Endodermal cell (in vitro differentiated cells): ENCODE data around the gene DDI2. TPM values are rescaled to one million over a fixed set of nuclear protein-coding genes. Genes with fewer than 3 reads are reported as not detected.
"Not testable (repeated sequence)": the region's sequence is repeated elsewhere in the genome, so short reads cannot be mapped to it uniquely, and the experiment has no call there.

Experiments
- DNase-seq: peaks from one replicate; pipeline ENCODE4 v3.0.0-alpha.2; 2017
- H3K27ac ChIP-seq: 2 replicates; pipeline ENCODE4 v1.5.1; 2013; ENCODE audit warnings: mild to moderate bottlenecking, low read depth, low read length, moderate library complexity
- H3K27me3 ChIP-seq: 2 replicates; pipeline ENCODE4 v1.6.1; 2013; ENCODE audit warnings: mild to moderate bottlenecking, low read length, moderate library complexity; ENCODE audit not compliant: insufficient read depth, control insufficient read depth, poor library complexity, severe bottlenecking
- H3K36me3 ChIP-seq: 2 replicates; pipeline ENCODE4 v1.7.0; 2013; ENCODE audit warnings: mild to moderate bottlenecking, low read length, moderate library complexity; ENCODE audit not compliant: control insufficient read depth, insufficient read depth
- H3K4me1 ChIP-seq: one replicate; pipeline ENCODE4 v1.7.0; 2013; ENCODE audit warnings: low read length; ENCODE audit not compliant: control insufficient read depth, insufficient read depth
- H3K4me3 ChIP-seq: 2 replicates; pipeline ENCODE4 v1.5.1; 2013; ENCODE audit warnings: mild to moderate bottlenecking, low read length, moderate library complexity
- H3K9ac ChIP-seq: 2 replicates; pipeline ENCODE4 v1.6.1; 2013; ENCODE audit warnings: mild to moderate bottlenecking, low read length, moderate library complexity; ENCODE audit not compliant: poor library complexity, severe bottlenecking; ENCODE audit errors: extremely low read depth
- H3K9me3 ChIP-seq: 2 replicates; pipeline ENCODE4 v1.6.1; 2013; ENCODE audit warnings: mild to moderate bottlenecking, low read length, moderate library complexity; ENCODE audit not compliant: control insufficient read depth
- H3K27ac Mint-ChIP-seq: 2 replicates; pipeline ENCODE4 v1.8.0; 2020; ENCODE audit warnings: mixed read lengths
- H3K27me3 Mint-ChIP-seq: 2 replicates; pipeline ENCODE4 v1.8.0; 2021; ENCODE audit warnings: mild to moderate bottlenecking, mixed read lengths; ENCODE audit not compliant: insufficient read depth
- H3K36me3 Mint-ChIP-seq: 2 replicates; pipeline ENCODE4 v1.8.0; 2020; ENCODE audit warnings: low read depth, mixed read lengths
- H3K4me1 Mint-ChIP-seq: 2 replicates; pipeline ENCODE4 v1.8.0; 2020; ENCODE audit warnings: mixed read lengths
- H3K4me3 Mint-ChIP-seq: 2 replicates; pipeline ENCODE4 v1.8.0; 2020; ENCODE audit warnings: mild to moderate bottlenecking, moderate library complexity, mixed read lengths
- H3K9me3 Mint-ChIP-seq: 2 replicates; pipeline ENCODE4 v1.8.0; 2020; ENCODE audit warnings: mild to moderate bottlenecking, mixed read lengths
- CTCF ChIP-seq: fragments of 200-600 bp; sonication (generic); conservative IDR thresholded peaks from 2 replicates; pipeline ENCODE4 v1.5.0; 2021; ENCODE audit warnings: antibody characterized with exemption, mild to moderate bottlenecking
- WGBS, 2 experiments: methylation state at CpG; one replicate each; pipeline versions ENCODE4 v1.1.5 to v1.1.7; 2013; ENCODE audit warnings: missing lambda C conversion rate in 2 of 2, mixed read lengths in 1 of 2; ENCODE audit not compliant: insufficient coverage in 1 of 2, insufficient read length in 1 of 2; 5-methylcytosine and 5-hydroxymethylcytosine counted together
- total RNA-seq, 2 donors: library from RNA; stranded (reverse); fragmentation: NEBNext Ultra II Directional in 1 of 2; extraction: Animal tissue kit (Norgen Biotek cat#: 25700) in 1 of 2; gene quantifications; 2 replicates in 1 of 2; 3 replicates in 1 of 2; pipeline ENCODE4 v1.2.1, GENCODE V29; 2021

The DDI2 gene
- total RNA-seq, 2 donors from 2014 or later = 36.0 to 37.6 TPM

DNA sequence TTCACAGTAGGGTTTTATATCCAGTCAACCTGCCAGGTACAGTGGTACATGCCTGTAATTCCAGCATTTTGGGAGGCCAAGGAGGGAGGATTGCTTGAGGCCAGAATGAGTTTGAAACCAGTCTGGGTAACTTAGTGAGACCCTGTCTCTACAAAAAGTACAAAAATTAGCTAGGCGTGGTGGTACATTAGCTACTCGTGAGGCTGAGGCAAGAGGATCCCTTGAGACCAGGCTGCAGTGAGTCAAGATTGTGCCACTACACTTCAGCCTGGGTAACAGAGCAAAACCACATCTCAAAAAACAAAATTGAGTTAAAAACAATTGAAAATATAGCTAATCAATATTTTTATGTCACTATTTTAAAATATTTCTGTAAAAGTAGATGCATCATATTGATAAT lies 33.2 kb downstream of the DDI2 start:
- no peak overlapping the region for H3K4me3 ChIP-seq
- Mint-ChIP-seq H3K9me3 (no peaks in the 10 kb centered on the region), H3K27me3 (no peaks in the 10 kb centered on the region), H3K4me3 (no peak overlapping the region), H3K36me3 (peaks cover 61% of the 10 kb centered on the region), H3K4me1 (no peaks in the 10 kb centered on the region), H3K27ac (no peak overlapping the region)
- no peaks in the 10 kb centered on the region for H3K9me3 ChIP-seq
- H3K36me3 ChIP-seq = peaks cover 74% of the 10 kb centered on the region
- no peak overlapping the region for H3K27ac ChIP-seq
- no peaks in the 10 kb centered on the region for H3K4me1 ChIP-seq
- no peak for TF ChIP-seq CTCF
- WGBS, 2 experiments = 98 to 100% methylated on average over 2 of the region's 2 CpGs
- H3K9ac ChIP-seq = no peak overlapping the region
- no peak for DNase-seq
- no peaks in the 10 kb centered on the region for H3K27me3 ChIP-seq

DNA sequence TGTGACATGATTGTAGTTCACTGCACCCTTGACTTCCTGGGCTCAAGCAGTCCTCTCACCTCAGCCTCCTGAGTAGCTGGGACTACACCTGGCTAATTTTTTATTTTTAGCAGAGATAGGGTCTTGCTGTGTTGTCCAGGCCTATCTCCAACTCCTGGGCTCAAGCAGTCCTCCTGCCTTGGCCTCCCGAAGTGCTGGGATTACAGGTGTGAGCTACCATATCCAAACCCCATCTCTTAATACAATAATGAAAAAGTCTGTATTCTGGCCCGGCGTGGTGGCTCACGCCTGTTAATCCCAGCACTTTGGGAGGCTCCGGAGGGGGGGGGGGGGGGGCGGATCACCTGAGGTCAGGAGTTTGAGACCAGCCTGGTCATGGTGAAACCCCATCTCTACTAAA lies 34.9 kb downstream of the DDI2 start:
- not testable (repeated sequence) for H3K27ac ChIP-seq, H3K9me3 ChIP-seq, H3K9me3 Mint-ChIP-seq, H3K4me3 Mint-ChIP-seq, H3K4me3 ChIP-seq, H3K27me3 ChIP-seq, H3K4me1 ChIP-seq, H3K4me1 Mint-ChIP-seq, H3K9ac ChIP-seq, DNase-seq, H3K27me3 Mint-ChIP-seq, H3K27ac Mint-ChIP-seq
- WGBS, 2 experiments = 88 to 98% methylated on average over 1 to 5 of the region's 6 CpGs
- H3K36me3 Mint-ChIP-seq = peaks cover 62% of the 10 kb centered on the region
- H3K36me3 ChIP-seq = peaks cover 73% of the 10 kb centered on the region

- H3K27ac ChIP-seq = no peak overlapping the region
- 92 to 94% methylated on average over 5 to 6 of the region's 6 CpGs for WGBS, 2 experiments
- H3K4me1 Mint-ChIP-seq = no peaks in the 10 kb centered on the region
- H3K36me3 ChIP-seq = peaks cover 65% of the 10 kb centered on the region
- no peaks in the 10 kb centered on the region for H3K9me3 Mint-ChIP-seq
- H3K27ac Mint-ChIP-seq = no peak overlapping the region
- no peak overlapping the region for H3K4me3 Mint-ChIP-seq
- DNase-seq = no peak
- H3K27me3 Mint-ChIP-seq = no peaks in the 10 kb centered on the region
- H3K4me3 ChIP-seq = no peak overlapping the region
- H3K36me3 Mint-ChIP-seq = peaks cover 62% of the 10 kb centered on the region
- TF ChIP-seq CTCF = no peak
- no peak overlapping the region for H3K9ac ChIP-seq
- no peaks in the 10 kb centered on the region for H3K4me1 ChIP-seq
- no peaks in the 10 kb centered on the region for H3K27me3 ChIP-seq
- H3K9me3 ChIP-seq = no peaks in the 10 kb centered on the region
Observed at GRCh38 chr1:15654091-15654690, 36.9 kb downstream of the DDI2 start.

DNA sequence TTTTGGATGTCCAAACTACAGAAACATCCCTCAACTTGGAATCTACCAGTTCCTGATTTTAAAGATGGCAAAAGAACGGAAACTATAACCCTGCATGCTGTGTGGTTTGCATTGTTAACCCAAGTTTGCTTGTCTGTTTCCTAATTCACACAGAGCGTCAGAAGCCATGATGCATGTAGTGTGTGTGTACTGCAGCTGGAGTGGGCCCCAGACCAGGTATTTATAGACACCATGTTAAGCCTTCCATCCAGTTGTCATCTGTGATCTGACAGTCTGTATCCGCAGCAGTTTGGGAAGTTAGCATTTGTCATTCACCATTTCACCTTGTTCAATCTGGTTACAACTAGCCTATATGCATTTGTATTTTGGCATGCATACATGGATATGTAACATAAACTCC lies 39.2 kb downstream of the DDI2 start:
- no peak overlapping the region for H3K4me3 ChIP-seq
- no peaks in the 10 kb centered on the region for H3K9me3 ChIP-seq
- no peaks in the 10 kb centered on the region for H3K27me3 ChIP-seq
- Mint-ChIP-seq H3K9me3 (no peaks in the 10 kb centered on the region), H3K4me3 (no peak overlapping the region), H3K27ac (no peak overlapping the region), H3K36me3 (peaks cover 66% of the 10 kb centered on the region), H3K27me3 (no peaks in the 10 kb centered on the region), H3K4me1 (no peaks in the 10 kb centered on the region)
- peaks cover 69% of the 10 kb centered on the region for H3K36me3 ChIP-seq
- DNase-seq = no peak
- no peak overlapping the region for H3K27ac ChIP-seq
- WGBS, 2 experiments = 94 to 95% methylated on average over 3 of the region's 3 CpGs
- no peak overlapping the region for H3K9ac ChIP-seq
- TF ChIP-seq CTCF = no peak
- H3K4me1 ChIP-seq = no peaks in the 10 kb centered on the region
